Loucy (cell line): Measurements from ENCODE around the gene EFL1.

ENCODE experiments used
- EZH2phosphoT487 ChIP-seq: fragments of 200-600 bp; IDR thresholded peaks from 2 replicates; pipeline ENCODE4 v1.6.1; 2018; ENCODE audit warnings: antibody characterized with exemption, mild to moderate bottlenecking, moderate library complexity, borderline replicate concordance
- TF ChIP-seq, protein P1 (sequence below): fragments of 200-600 bp; sonication (generic); conservative IDR thresholded peaks from 2 replicates; pipeline ENCODE4 v1.5.1; 2014; ENCODE audit warnings: mild to moderate bottlenecking, antibody characterized with exemption, low read length

DNA sequence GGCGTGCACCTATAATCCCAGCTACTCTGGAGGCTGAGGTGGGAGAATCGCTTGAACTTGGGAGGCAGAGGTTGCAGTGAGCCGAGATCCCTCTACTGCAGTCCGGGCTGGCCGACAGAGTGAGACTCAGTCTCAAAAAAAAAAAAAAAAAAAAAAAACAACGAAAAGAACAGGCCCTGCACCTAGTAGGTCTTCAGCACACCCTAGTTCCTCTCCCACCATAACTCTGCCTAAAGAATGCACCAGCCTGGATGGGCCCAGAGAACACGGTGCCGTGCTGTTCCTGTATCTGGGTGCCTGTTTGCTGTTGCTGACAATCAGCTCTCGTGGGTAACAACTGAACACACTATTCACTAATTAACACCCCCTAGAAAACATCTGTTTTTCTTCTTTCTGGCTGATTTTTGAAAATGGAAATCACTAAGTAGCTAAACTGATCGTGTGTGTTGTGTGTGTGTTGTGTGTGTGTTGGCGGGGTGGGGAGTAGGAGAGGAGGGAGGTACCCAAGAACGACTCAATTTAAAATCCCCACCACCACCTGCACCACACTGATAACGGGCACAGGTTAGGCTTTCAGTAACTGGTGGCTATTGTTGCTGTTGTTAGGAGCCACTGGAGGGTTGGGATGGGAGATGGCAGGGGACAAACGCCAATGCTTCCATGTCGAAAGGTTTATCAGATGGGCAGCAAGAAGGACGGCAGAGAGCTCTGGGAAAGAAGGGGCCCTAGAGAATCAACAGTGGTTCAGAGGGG is 176.1 kb downstream of the EFL1 start:
- no peak for TF ChIP-seq EZH2phosphoT487
- TF ChIP-seq, protein P1, sequence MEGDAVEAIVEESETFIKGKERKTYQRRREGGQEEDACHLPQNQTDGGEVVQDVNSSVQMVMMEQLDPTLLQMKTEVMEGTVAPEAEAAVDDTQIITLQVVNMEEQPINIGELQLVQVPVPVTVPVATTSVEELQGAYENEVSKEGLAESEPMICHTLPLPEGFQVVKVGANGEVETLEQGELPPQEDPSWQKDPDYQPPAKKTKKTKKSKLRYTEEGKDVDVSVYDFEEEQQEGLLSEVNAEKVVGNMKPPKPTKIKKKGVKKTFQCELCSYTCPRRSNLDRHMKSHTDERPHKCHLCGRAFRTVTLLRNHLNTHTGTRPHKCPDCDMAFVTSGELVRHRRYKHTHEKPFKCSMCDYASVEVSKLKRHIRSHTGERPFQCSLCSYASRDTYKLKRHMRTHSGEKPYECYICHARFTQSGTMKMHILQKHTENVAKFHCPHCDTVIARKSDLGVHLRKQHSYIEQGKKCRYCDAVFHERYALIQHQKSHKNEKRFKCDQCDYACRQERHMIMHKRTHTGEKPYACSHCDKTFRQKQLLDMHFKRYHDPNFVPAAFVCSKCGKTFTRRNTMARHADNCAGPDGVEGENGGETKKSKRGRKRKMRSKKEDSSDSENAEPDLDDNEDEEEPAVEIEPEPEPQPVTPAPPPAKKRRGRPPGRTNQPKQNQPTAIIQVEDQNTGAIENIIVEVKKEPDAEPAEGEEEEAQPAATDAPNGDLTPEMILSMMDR: no peak
